ENCODE data around the gene EIF5B.

DNA sequence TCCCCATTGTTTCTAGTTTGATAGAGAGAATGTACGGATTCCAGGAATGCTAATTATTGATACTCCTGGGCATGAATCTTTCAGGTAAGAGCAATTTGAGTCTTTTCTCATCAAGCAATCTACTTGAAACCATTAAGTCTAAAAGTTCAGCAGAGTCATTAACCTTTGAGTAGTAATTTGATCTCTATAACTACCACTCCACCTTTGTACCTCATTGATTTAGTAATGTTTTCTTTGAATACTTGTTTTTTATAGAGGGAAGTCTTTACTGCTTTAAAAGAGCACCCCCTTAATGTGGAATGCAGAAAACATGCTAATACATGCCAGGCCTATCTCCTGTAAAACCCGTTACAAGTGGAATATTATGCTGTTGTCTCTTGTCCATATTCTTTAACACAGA lies 45.0 kb downstream of the EIF5B start:
- TF ChIP-seq, protein P1, sequence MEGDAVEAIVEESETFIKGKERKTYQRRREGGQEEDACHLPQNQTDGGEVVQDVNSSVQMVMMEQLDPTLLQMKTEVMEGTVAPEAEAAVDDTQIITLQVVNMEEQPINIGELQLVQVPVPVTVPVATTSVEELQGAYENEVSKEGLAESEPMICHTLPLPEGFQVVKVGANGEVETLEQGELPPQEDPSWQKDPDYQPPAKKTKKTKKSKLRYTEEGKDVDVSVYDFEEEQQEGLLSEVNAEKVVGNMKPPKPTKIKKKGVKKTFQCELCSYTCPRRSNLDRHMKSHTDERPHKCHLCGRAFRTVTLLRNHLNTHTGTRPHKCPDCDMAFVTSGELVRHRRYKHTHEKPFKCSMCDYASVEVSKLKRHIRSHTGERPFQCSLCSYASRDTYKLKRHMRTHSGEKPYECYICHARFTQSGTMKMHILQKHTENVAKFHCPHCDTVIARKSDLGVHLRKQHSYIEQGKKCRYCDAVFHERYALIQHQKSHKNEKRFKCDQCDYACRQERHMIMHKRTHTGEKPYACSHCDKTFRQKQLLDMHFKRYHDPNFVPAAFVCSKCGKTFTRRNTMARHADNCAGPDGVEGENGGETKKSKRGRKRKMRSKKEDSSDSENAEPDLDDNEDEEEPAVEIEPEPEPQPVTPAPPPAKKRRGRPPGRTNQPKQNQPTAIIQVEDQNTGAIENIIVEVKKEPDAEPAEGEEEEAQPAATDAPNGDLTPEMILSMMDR (IDR thresholded peaks at IDR 0.05) = no peak
- TF ChIP-seq POLR2A (IDR thresholded peaks at IDR 0.05) = no peak
